UCSD-AML1 (cell line): ENCODE results near the gene TROAP.
"Not testable (repeated sequence)": the region's sequence is repeated elsewhere in the genome, so short reads cannot be mapped to it uniquely, and the experiment has no call there.

Source experiments
- DNase-seq: peaks from one replicate; lab custom pipeline; 2025; ENCODE audit not compliant: unreplicated experiment; lab: John Stamatoyannopoulos, UW

TROAP gene

DNA sequence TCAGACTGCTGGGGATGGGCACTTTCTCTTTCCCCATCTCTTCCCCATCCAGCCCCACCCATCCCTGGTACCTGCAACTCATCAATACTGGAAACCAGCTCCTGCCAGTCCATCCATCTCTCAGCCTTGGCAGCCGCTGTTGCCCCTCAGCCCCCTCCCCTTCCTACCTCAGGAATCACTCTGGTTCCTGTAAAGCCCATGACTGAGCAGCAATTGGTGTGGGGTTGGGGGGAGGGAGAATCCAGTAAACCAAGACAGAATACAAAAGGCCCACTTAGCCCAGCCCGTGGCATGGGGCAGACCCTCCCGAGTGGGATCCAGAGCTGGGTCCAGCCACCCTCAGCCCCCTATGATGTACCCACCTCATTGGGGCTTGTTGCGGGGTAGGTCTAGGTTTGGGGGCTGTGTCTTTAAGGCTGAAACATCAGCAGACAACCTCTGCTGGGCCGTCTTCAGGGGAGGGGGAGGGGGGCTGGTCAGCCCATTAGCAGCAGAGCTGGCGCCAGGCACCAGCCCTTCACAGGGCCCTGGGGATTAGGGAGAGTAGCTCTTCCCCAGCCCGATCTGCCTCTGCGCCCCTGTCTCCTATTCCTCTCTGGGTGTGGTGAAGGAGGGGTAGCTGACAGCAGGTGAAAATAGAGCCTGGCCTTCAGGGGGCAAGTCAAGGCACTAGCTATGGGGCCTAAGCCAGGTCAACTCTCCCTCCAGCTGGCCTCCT lies 28.8 kb upstream of the TROAP start:
- DNase-seq: no peak

DNA sequence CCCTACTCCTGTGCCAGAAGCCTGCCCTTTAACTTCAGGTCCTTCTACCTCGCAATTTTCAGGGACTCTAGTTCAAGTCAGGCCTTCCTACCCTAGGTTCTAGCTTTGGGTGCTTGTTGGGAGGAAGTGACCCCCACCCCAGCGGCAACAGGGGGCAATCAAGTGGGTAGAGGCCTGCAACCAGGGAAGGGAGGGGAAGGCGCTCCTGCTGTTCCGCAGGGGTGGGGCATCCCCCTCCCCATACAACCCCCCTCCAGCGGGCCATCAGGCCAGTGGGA lies 28.3 kb upstream of the TROAP start:
- DNase-seq: no peak

GRCh38 chr12:49295082-49295936 lies 27.7 kb upstream of the TROAP start, which contains the start of gene PRPH:
PRPH (plus strand) TSS chr12:49295147; CDS start chr12:49295201, 54 bp downstream.
- DNase-seq: no peak

DNA sequence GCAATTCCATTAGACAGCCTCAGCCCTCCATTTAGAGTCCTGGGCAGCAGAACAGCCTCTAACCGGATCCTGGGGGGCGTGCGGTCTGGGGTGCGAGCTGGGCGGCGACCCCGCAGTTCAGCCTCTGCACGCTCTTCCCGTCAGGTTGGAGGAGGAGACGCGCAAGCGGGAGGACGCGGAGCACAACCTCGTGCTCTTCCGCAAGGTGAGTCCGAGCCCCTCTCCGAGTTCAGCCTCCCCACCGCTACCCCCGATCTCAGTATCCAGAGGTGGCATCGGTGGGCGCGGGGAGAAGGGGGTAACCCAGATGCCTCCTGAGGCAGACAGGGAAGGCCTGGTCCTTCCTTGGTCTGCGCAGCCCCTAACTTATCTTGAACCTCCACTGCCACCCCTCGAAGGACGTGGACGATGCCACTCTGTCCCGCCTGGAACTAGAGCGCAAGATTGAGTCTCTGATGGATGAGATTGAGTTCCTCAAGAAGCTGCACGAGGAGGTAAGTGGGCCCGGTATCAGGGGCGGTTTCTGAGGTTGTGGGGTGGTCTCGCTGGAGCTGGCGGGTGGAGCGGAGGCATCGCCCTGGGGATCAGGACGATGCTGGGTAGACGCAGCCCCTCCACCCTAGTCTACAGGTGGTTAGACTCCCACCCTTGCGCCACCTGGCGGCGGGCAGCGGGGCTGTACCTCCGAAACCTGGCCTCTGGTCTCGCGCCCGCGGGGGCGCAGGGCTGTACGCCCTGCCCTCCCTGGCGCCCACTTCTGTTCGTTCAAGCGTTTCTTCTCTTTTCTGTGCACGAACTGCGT lies 26.8 kb upstream of the TROAP start:
- DNase-seq: peak; percentile 45

DNA sequence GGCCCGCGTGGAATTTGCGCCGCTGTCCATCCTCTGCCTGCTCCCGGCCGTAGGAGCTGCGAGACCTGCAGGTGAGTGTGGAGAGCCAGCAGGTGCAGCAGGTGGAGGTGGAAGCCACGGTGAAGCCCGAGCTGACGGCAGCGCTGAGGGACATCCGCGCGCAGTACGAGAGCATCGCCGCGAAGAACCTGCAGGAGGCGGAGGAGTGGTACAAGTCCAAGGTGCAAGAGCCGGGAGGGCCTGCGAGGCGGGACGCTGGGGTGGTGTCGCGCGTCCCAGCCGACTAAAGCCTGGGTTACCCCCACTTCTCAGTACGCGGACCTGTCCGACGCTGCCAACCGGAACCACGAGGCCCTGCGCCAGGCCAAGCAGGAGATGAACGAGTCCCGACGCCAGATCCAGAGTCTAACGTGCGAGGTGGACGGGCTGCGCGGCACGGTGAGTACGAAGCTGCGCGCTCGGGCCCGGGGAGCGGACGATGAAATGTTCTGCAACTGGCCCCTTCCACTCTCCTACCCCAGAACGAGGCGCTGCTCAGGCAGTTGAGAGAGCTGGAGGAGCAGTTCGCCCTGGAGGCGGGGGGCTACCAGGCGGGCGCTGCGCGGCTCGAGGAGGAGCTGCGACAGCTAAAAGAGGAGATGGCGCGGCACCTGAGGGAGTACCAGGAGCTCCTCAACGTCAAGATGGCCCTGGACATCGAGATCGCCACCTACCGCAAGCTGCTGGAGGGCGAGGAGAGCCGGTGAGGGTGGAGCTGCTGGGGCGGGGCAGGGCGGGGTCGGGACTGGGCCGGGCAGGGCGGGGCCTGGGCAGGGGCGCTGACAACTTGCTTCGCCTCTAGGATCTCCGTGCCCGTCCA lies 26.0 kb upstream of the TROAP start:
- peak; percentile 66 for DNase-seq

GRCh38 chr12:49297695-49298060 lies 25.4 kb upstream of the TROAP start:
- DNase-seq: no peak

DNA sequence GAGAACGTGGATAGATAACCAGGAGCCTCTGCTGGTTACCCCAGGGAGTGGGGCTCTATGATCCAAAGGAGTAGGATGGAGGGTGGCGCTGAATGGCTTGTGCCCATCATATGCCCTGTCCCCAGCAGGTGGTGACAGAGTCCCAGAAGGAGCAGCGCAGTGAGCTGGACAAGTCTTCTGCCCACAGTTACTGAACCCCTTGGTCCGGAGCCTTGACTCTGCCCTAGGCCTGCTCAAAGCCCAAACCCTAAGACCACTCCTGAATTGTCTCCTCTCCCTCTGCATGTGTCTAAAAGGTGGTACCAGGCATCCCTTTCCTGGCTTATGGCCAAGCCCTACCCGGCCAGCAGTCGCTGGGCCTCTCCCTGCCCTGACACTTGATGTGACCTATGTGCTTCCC lies 24.9 kb upstream of the TROAP start:
- DNase-seq: no peak

- DNase-seq: no peak
Observed at GRCh38 chr12:49301760-49302159, 21.3 kb upstream of the TROAP start.

GRCh38 chr12:49304161-49304560 lies 18.9 kb upstream of the TROAP start:
- DNase-seq: no peak

GRCh38 chr12:49305762-49306510 lies 17.1 kb upstream of the TROAP start:
- DNase-seq: no peak

GRCh38 chr12:49309386-49309785 lies 13.7 kb upstream of the TROAP start:
- DNase-seq: no peak

DNA sequence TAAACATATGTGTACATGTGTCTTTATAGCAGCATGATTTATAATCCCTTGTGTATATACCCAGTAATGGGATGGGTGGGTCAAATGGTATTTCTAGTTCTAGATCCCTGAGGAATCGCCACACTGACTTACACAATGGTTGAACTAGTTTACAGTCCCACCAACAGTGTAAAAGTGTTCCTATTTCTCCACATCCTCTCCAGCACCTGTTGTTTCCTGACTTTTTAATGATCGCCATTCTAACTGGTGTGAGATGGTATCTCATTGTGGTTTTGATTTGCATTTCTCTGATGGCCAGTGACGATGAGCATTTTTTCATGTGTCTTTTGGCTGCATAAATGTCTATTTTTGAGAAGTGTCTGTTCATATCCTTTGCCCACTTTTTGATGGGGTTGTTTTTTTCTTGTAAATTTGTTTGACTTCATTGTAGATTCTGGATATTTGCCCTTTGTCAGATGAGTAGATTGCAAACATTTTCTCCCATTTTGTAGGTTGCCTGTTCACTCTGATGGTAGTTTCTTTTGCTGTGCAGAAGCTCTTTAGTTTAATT lies 12.5 kb upstream of the TROAP start:
- DNase-seq: not testable (repeated sequence)

DNA sequence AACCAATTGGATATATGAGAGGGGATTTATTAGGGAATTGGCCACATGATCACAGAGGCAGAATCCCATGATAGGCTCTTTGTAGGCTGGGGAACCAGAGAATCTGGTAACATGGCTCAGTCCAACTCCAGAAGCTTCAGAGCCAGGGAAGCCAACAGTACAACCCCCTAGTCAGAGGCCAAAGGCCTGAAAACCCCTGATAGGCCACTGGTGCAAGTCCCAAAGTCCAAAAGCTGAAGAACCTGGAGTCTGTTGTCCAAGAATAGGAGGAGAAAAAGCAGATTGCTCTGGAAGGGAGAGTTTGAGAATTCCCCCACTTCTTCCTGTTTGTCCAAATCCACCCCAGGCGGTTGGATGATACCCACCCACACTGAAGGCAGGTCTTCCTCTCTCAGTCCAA lies 8.2 kb upstream of the TROAP start:
- no peak for DNase-seq

GRCh38 chr12:49317118-49317517 lies 5.9 kb upstream of the TROAP start:
- not testable (repeated sequence) for DNase-seq

DNA sequence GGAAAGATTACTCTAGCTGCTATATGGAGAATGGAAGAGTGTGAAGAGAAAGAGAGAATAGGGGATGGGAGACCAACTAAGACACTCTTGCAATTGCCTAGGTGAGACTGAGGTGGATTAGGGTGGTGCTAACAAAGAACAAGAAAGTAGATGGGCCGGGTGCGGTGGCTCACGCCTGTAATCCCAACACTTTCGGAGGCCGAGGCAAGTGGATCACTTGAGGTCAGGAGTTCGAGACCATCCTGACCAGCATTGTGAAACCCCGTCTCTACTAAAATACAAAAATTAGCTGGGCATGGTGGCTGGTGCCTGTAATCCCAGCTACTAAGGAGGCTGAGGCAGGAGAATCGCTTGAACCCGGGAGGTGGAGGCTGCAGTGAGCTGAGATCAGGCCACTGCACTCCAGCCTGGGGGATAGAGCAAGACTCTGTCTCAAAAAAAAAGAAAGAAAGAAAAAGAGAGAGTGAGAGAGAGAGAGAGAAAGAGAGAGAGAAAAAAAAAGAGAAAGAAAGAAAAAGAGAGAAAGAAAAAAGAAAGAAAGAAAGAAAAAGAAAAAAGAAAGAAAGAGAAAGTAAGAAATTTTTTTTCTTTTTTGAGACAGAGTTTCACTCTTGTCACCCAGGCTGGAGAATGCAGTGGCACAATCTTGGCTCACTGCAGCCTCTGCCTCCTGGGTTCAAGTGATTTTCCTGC lies 2.5 kb upstream of the TROAP start:
- not testable (repeated sequence) for DNase-seq

GRCh38 chr12:49322367-49322707 lies 718 bp upstream of the TROAP start:
- no peak for DNase-seq

DNA sequence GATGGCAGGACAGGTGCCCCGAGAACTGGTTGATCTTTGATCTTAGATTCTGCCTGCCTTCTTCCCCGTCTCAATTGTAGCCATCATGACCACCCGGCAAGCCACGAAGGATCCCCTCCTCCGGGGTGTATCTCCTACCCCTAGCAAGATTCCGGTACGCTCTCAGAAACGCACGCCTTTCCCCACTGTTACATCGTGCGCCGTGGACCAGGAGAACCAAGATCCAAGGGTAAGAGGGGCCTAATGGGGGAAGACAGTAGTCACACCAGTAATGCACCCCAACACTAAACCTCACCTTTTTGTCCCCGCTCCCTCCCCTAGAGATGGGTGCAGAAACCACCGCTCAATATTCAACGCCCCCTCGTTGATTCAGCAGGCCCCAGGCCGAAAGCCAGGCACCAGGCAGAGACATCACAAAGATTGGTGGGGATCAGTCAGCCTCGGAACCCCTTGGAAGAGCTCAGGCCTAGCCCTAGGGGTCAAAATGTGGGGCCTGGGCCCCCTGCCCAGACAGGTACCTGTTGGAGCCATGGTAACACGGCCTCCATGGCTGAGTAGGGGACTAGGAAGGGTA lies 556 bp downstream of the TROAP start:
- no peak for DNase-seq

- no peak for DNase-seq
Observed at GRCh38 chr12:49325606-49326005, 2.6 kb downstream of the TROAP start.

DNA sequence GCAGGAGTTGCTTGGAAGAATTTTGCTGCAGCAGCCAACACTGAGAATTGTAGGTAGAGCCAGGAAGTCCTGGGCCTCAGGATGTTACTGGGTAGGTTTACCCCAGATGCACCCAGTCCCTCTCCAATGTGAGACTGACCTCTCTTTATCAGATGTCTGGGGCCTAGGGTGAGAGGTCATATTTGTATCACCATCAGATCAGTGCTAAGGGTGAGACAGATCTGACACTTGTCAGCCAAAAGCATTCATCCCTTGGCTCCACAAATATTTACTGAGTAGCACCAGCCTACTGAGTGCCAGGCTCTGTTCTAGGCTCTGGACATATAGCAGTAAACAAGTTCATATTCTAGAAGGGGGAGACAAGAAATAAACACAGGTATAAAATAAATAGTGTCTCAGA lies 4.3 kb downstream of the TROAP start:
- no peak for DNase-seq
